OCI-LY7 (cell line): Measurements from ENCODE around the gene MAP2K5. TPM values are rescaled to one million over a fixed set of nuclear protein-coding genes. Genes with fewer than 3 reads are reported as not detected.

Experiments used
- BruUV-seq: library from RNA; stranded (reverse); fragments of 400-500 nt; replicated peaks from 2 replicates; lab custom pipeline; 2021; lab: Mats Ljungman, UMichigan
- CTCF ChIA-PET: fragments of 300-600 bp; sonication (Branson Sonifier 250); formaldehyde crosslinking; loops from one replicate; lab custom pipeline; 2022; ENCODE audit warnings: antibody characterized with exemption; ENCODE audit not compliant: unreplicated experiment; lab: Charles Lee
- POLR2A ChIA-PET: fragments of 300-600 bp; sonication (Branson Sonifier 250); formaldehyde crosslinking; loops from one replicate; lab custom pipeline; 2022; ENCODE audit warnings: antibody characterized with exemption; lab: Charles Lee
- DNase-seq: peaks from one replicate; pipeline ENCODE4 v3.0.0-alpha.2; 2015; ENCODE audit warnings: low spot score
- H2AFZ ChIP-seq: fragments of 200-600 bp; sonication (generic), shearing (Covaris generic); 2 replicates; pipeline ENCODE4 v1.6.1; 2014; ENCODE audit warnings: mild to moderate bottlenecking, antibody characterized with exemption, low read length, moderate library complexity
- H3K27ac ChIP-seq: fragments of 200-600 bp; sonication (generic); 2 replicates; pipeline ENCODE4 v1.5.1; 2014; ENCODE audit warnings: mixed run types, low read depth, mild to moderate bottlenecking, moderate library complexity, low read length, inconsistent platforms; ENCODE audit not compliant: poor library complexity, severe bottlenecking
- H3K36me3 ChIP-seq: fragments of 200-600 bp; sonication (generic); 2 replicates; pipeline ENCODE4 v1.6.1; 2014; ENCODE audit warnings: mild to moderate bottlenecking, antibody characterized with exemption, low read length, moderate library complexity, mixed read lengths; ENCODE audit not compliant: insufficient read depth
- H3K4me1 ChIP-seq: fragments of 200-600 bp; sonication (generic); 2 replicates; pipeline ENCODE4 v1.5.1; 2014; ENCODE audit warnings: mild to moderate bottlenecking, low read length; ENCODE audit not compliant: insufficient read depth, poor library complexity, severe bottlenecking
- H3K4me2 ChIP-seq: fragments of 200-600 bp; sonication (generic); 2 replicates; pipeline ENCODE4 v1.6.1; 2014; ENCODE audit warnings: mild to moderate bottlenecking, low read length
- H3K4me3 ChIP-seq: fragments of 200-600 bp; sonication (generic); 2 replicates; pipeline ENCODE4 v1.5.1; 2014; ENCODE audit warnings: mild to moderate bottlenecking, low read depth, low read length; ENCODE audit not compliant: poor library complexity, severe bottlenecking
- H3K79me2 ChIP-seq: fragments of 200-600 bp; sonication (generic); 2 replicates; pipeline ENCODE4 v1.6.1; 2016; ENCODE audit warnings: low read depth, mild to moderate bottlenecking, low read length, moderate library complexity, mixed read lengths; ENCODE audit not compliant: insufficient read depth
- H3K9me2 ChIP-seq: fragments of 200-600 bp; sonication (generic); 2 replicates; pipeline ENCODE4 v1.6.1; 2016; ENCODE audit warnings: mild to moderate bottlenecking, low read length, mixed read lengths; ENCODE audit not compliant: insufficient read depth
- H3K9me3 ChIP-seq: fragments of 200-600 bp; sonication (generic); 2 replicates; pipeline ENCODE4 v1.6.1; 2014; ENCODE audit warnings: mild to moderate bottlenecking, mixed run types, low read length, mixed read lengths
- H4K20me1 ChIP-seq: fragments of 200-600 bp; sonication (generic); 2 replicates; pipeline ENCODE4 v1.6.1; 2014; ENCODE audit warnings: mild to moderate bottlenecking, antibody characterized with exemption, low read length, moderate library complexity, mixed read lengths; ENCODE audit not compliant: insufficient read depth
- CTCF ChIP-seq: fragments of 200-600 bp; sonication (generic); conservative IDR thresholded peaks from 2 replicates; pipeline ENCODE4 v1.5.1; 2014; ENCODE audit warnings: mild to moderate bottlenecking, antibody characterized with exemption, low read length, moderate library complexity, mixed read lengths
- EZH2phosphoT487 ChIP-seq: fragments of 200-600 bp; sonication (generic); IDR thresholded peaks from 2 replicates; pipeline ENCODE4 v1.6.1; 2018; ENCODE audit warnings: low read depth, borderline replicate concordance, mild to moderate bottlenecking, mixed run types, antibody characterized with exemption, low read length, moderate library complexity, mixed read lengths
- intact Hi-C: fragments of 100-400 bp; cut with micrococcal nuclease; formaldehyde crosslinking; loops from one replicate; pipeline ENCODE4 v1.10.0; 2022; ENCODE audit not compliant: unreplicated experiment
- total RNA-seq, 2 experiments: library from RNA; depleted of rRNA in 1 of 2; stranded (reverse); fragments of >200 nt in 1 of 2; shearing (Covaris generic) in 1 of 2; gene quantifications; 2 replicates each; pipeline ENCODE4 v1.2.3, GENCODE V29; 2014 to 2022

The MAP2K5 gene
- total RNA-seq, 2 experiments from 2014 or later: 10.2 to 35.0 TPM

GRCh38 chr15:67678089-67678488, 135.6 kb downstream of the MAP2K5 start:
- no peak for TF ChIP-seq EZH2phosphoT487
- no peak for TF ChIP-seq CTCF

GRCh38 chr15:67678993-67679392, 136.5 kb downstream of the MAP2K5 start:
- Histone ChIP-seq H3K9me3 (peaks cover 3% of the 10 kb centered on the region; the same call in 1 of the 2 replicates), H3K4me2 (no peak overlapping the region), H3K4me1 (peaks cover 5% of the 10 kb centered on the region), H4K20me1 (no peaks in the 10 kb centered on the region), H3K36me3 (peaks cover 6% of the 10 kb centered on the region; the same call in 1 of the 2 replicates), H3K79me2 (no peaks in the 10 kb centered on the region), H3K27ac (no peak overlapping the region), H2AFZ (no peak overlapping the region), H3K4me3 (no peak overlapping the region), H3K9me2 (no peaks in the 10 kb centered on the region)
- CTCF ChIA-PET: no interaction called here
- POLR2A ChIA-PET: interaction anchor here (0.6 kb wide), 1 partner anchor 425 kb away, joined by 3 read pairs; no protein-coding TSS in a partner anchor
- TF ChIP-seq CTCF (no peak), EZH2phosphoT487 (no peak)
- intact Hi-C loops: no loop called here
- no peak for DNase-seq
- no TSS peak for BruUV-seq

More at GRCh38 chr15:67678089-67678488, 135.6 kb downstream of the MAP2K5 start:
- ChIA-PET CTCF (no interaction called here), POLR2A (no interaction called here)
- no TSS peak for BruUV-seq
- DNase-seq: no peak
- Histone ChIP-seq H3K36me3 (peaks cover 6% of the 10 kb centered on the region; the same call in 1 of the 2 replicates), H3K4me2 (no peak overlapping the region), H3K4me1 (peaks cover 5% of the 10 kb centered on the region), H3K79me2 (no peaks in the 10 kb centered on the region), H3K9me3 (no peaks in the 10 kb centered on the region; the same call in 1 of the 2 replicates), H3K4me3 (no peak overlapping the region), H3K9me2 (no peaks in the 10 kb centered on the region), H2AFZ (no peak overlapping the region), H4K20me1 (no peaks in the 10 kb centered on the region), H3K27ac (no peak overlapping the region)
- intact Hi-C loops: no loop called here

GRCh38 chr15:67680641-67681040, 138.1 kb downstream of the MAP2K5 start:
- no TSS peak for BruUV-seq
- H3K9me3 ChIP-seq: peaks cover 18% of the 10 kb centered on the region; the same call in 1 of the 2 replicates
- H4K20me1 ChIP-seq: no peaks in the 10 kb centered on the region
- CTCF ChIA-PET: no interaction called here
- TF ChIP-seq EZH2phosphoT487: no peak
- no peak for TF ChIP-seq CTCF
- H3K4me2 ChIP-seq: no peak overlapping the region
- intact Hi-C loops: no loop called here
- no peak overlapping the region for H3K27ac ChIP-seq
- POLR2A ChIA-PET: interaction anchor here (1.2 to 1.6 kb wide), 2 partner anchors 17 to 69 kb away, joined by 3 read pairs; no protein-coding TSS in a partner anchor
- H3K36me3 ChIP-seq: peaks cover 6% of the 10 kb centered on the region; the same call in 1 of the 2 replicates
- H3K79me2 ChIP-seq: no peaks in the 10 kb centered on the region
- peak; percentile 38 for DNase-seq
- H2AFZ ChIP-seq: no peak overlapping the region
- peaks cover 5% of the 10 kb centered on the region for H3K4me1 ChIP-seq
- no peaks in the 10 kb centered on the region for H3K9me2 ChIP-seq
- H3K4me3 ChIP-seq: no peak overlapping the region
